GM06990 (cell line): ENCODE measurements around the gene DAAM1.
A peak's percentile ranks its signal among the peaks of the same experiment; 100 is the strongest.

Experiments used
- DNase-seq: peaks from one replicate; pipeline ENCODE4 v3.0.0-alpha.2; 2011; ENCODE audit not compliant: insufficient read length; ENCODE audit errors: extremely low read depth
- H3K27me3 ChIP-seq: replicated peaks from 2 replicates; pipeline ENCODE4 v1.6.0; 2011; ENCODE audit warnings: low read length; ENCODE audit not compliant: control insufficient read depth, insufficient read depth
- H3K36me3 ChIP-seq: 2 replicates; pipeline ENCODE4 v1.5.1; 2011; ENCODE audit warnings: low read length; ENCODE audit not compliant: control insufficient read depth, insufficient read depth
- H3K4me3 ChIP-seq: replicated peaks from 2 replicates; pipeline ENCODE4 v1.5.1; 2011; ENCODE audit warnings: low read depth, mild to moderate bottlenecking, control low read depth, low read length
- CTCF ChIP-seq: IDR thresholded peaks from 2 replicates; pipeline ENCODE4 v1.5.1; 2011; ENCODE audit warnings: low read length, control low read depth, mild to moderate bottlenecking, inconsistent platforms; ENCODE audit not compliant: insufficient read depth, poor library complexity, severe bottlenecking

DAAM1 gene

GRCh38 chr14:59187802-59188460 lies 536 bp upstream of the DAAM1 start:
- no peaks in the 10 kb centered on the region for H3K36me3 ChIP-seq
- H3K27me3 ChIP-seq: no peaks in the 10 kb centered on the region
- DNase-seq: no peak
- H3K4me3 ChIP-seq: peak overlapping the region; percentile 70
- no peak for TF ChIP-seq CTCF

- peak; percentile 66 for DNase-seq
- no peaks in the 10 kb centered on the region for H3K36me3 ChIP-seq
- peak overlapping the region; percentile 65 for H3K4me3 ChIP-seq
- no peaks in the 10 kb centered on the region for H3K27me3 ChIP-seq
- peak; percentile 14 for TF ChIP-seq CTCF
Observed at GRCh38 chr14:59189091-59189785, 771 bp downstream of the DAAM1 start.

GRCh38 chr14:59189786-59190368 lies 1.4 kb downstream of the DAAM1 start:
- Histone ChIP-seq H3K36me3 (no peaks in the 10 kb centered on the region), H3K27me3 (no peaks in the 10 kb centered on the region), H3K4me3 (peak overlapping the region; percentile 65)
- peak; percentile 75 for DNase-seq
- TF ChIP-seq CTCF: no peak

- H3K36me3 ChIP-seq: no peaks in the 10 kb centered on the region
- TF ChIP-seq CTCF: peak; percentile 43
- H3K27me3 ChIP-seq: no peaks in the 10 kb centered on the region
- no peak for DNase-seq
- peak overlapping the region; percentile 65 for H3K4me3 ChIP-seq
Observed at GRCh38 chr14:59190372-59190771, 1.9 kb downstream of the DAAM1 start.

GRCh38 chr14:59195912-59196311 lies 7.4 kb downstream of the DAAM1 start:
- H3K36me3 ChIP-seq: no peaks in the 10 kb centered on the region
- DNase-seq: no peak
- no peak overlapping the region for H3K4me3 ChIP-seq
- H3K27me3 ChIP-seq: no peaks in the 10 kb centered on the region
- TF ChIP-seq CTCF: no peak
